Chondrocyte (in vitro differentiated cells): Measurements from ENCODE around the gene PI4K2A. TPM values are rescaled to one million over a fixed set of nuclear protein-coding genes. Genes with fewer than 3 reads are reported as not detected.
A peak's percentile ranks its signal among the peaks of the same experiment; 100 is the strongest.

Experiments used
- DNase-seq: peaks from one replicate; pipeline ENCODE4 v3.0.0; 2021; ENCODE audit warnings: mixed read lengths, low spot score
- H3K27ac Mint-ChIP-seq: one replicate; pipeline ENCODE4 v1.8.0; 2021; ENCODE audit warnings: mild to moderate bottlenecking, moderate library complexity, mixed read lengths; ENCODE audit not compliant: unreplicated experiment
- H3K27me3 Mint-ChIP-seq: 2 replicates; pipeline ENCODE4 v1.8.0; 2021; ENCODE audit warnings: low read depth, mixed read lengths
- H3K36me3 Mint-ChIP-seq: 2 replicates; pipeline ENCODE4 v1.8.0; 2021; ENCODE audit warnings: low read depth, mixed read lengths
- H3K4me1 Mint-ChIP-seq: 2 replicates; pipeline ENCODE4 v1.8.0; 2021; ENCODE audit warnings: low read depth, mild to moderate bottlenecking, mixed read lengths
- H3K4me3 Mint-ChIP-seq: one replicate; pipeline ENCODE4 v1.8.0; 2021; ENCODE audit warnings: mild to moderate bottlenecking, moderate library complexity, mixed read lengths; ENCODE audit not compliant: unreplicated experiment
- H3K9me3 Mint-ChIP-seq: 2 replicates; pipeline ENCODE4 v1.8.0; 2021; ENCODE audit warnings: low read depth, mixed read lengths
- CTCF ChIP-seq: fragments of 200-600 bp; sonication (generic); IDR thresholded peaks from 2 replicates; pipeline ENCODE4 v1.5.0; 2021; ENCODE audit warnings: antibody characterized with exemption, mild to moderate bottlenecking, moderate library complexity
- total RNA-seq: library from RNA; stranded (reverse); gene quantifications from 3 replicates; pipeline ENCODE4 v1.2.1, GENCODE V29; 2021

The PI4K2A gene
- total RNA-seq, 1 donor from 2014 or later = 20.1 TPM

GRCh38 chr10:97719602-97720001, 79.1 kb downstream of the PI4K2A start:
- Mint-ChIP-seq H3K36me3 (peaks cover 31% of the 10 kb centered on the region), H3K4me1 (peaks cover 49% of the 10 kb centered on the region)
- no peak for TF ChIP-seq CTCF

GRCh38 chr10:97721871-97722780, 81.7 kb downstream of the PI4K2A start:
- no peak for DNase-seq
- Mint-ChIP-seq H3K4me1 (peaks cover 37% of the 10 kb centered on the region), H3K27me3 (no peaks in the 10 kb centered on the region), H3K4me3 (no peak overlapping the region), H3K9me3 (no peaks in the 10 kb centered on the region), H3K27ac (no peak overlapping the region), H3K36me3 (peaks cover 24% of the 10 kb centered on the region)
- TF ChIP-seq CTCF = no peak

More at GRCh38 chr10:97719602-97720001, 79.1 kb downstream of the PI4K2A start:
- DNase-seq = no peak
- Mint-ChIP-seq H3K27me3 (no peaks in the 10 kb centered on the region), H3K9me3 (no peaks in the 10 kb centered on the region), H3K4me3 (no peak overlapping the region), H3K27ac (no peak overlapping the region)

DNA sequence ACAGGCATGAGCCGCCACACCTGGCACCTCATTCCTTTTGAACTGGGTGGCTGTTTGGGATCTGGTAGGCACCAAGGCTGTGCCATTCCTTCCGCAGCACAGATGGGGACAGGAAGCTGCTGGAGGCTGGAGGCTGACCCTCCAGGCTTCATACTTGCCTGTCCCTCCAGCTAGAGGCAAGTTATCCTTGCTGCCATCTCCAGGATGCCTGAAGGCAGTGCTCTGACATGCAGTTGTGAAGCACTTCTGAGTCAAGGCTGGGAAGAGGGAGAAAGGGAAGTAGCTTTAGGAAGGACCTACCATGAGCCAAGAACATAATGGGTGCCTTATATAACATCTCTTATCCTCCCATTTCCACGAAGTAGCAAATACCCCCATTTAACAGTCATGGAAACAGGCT, 82.5 kb downstream of the PI4K2A start:
- TF ChIP-seq CTCF = peak; percentile 15
- Mint-ChIP-seq H3K36me3 (peaks cover 17% of the 10 kb centered on the region), H3K9me3 (no peaks in the 10 kb centered on the region), H3K4me1 (peaks cover 28% of the 10 kb centered on the region), H3K27me3 (no peaks in the 10 kb centered on the region), H3K4me3 (no peak overlapping the region), H3K27ac (no peak overlapping the region)
- DNase-seq = no peak

GRCh38 chr10:97724341-97724941, 84.0 kb downstream of the PI4K2A start:
- peaks cover 15% of the 10 kb centered on the region for H3K4me1 Mint-ChIP-seq
- H3K27ac Mint-ChIP-seq = peak overlapping the region; percentile 80
- H3K27me3 Mint-ChIP-seq = no peaks in the 10 kb centered on the region
- H3K9me3 Mint-ChIP-seq = no peaks in the 10 kb centered on the region
- H3K36me3 Mint-ChIP-seq = peaks cover 9% of the 10 kb centered on the region
- no peak for DNase-seq
- TF ChIP-seq CTCF = no peak
- H3K4me3 Mint-ChIP-seq = no peak overlapping the region

Other genes with a start within 250 kb of the PI4K2A start
- gene RRP12, start 239.3 kb upstream of the PI4K2A start, total RNA-seq = 22.1 to 42.8 TPM (median 28.3 TPM) in 3 replicates
- gene PGAM1, start 214.5 kb upstream of the PI4K2A start, total RNA-seq = 304 to 334 TPM (median 324 TPM) in 3 replicates
- 28.6 to 41.2 TPM (median 28.7 TPM) in 3 replicates for gene EXOSC1, start 194.7 kb upstream of the PI4K2A start, total RNA-seq
- 50.4 to 64.8 TPM (median 53.0 TPM) in 3 replicates for gene ZDHHC16, start 194.5 kb upstream of the PI4K2A start, total RNA-seq
- 63.4 to 80.2 TPM (median 66.6 TPM) in 3 replicates for gene MMS19, start 142.2 kb upstream of the PI4K2A start, total RNA-seq
- 29.3 to 38.2 TPM (median 38.2 TPM) in 3 replicates for gene UBTD1, start 141.7 kb upstream of the PI4K2A start, total RNA-seq
- 0.46 to 0.60 TPM (median 0.54 TPM) in 3 replicates for gene ANKRD2, start 67.9 kb upstream of the PI4K2A start, total RNA-seq
- 0.12 TPM in 1 of 3 replicates, not detected in the others for gene HOGA1, start 56.3 kb upstream of the PI4K2A start, total RNA-seq
- gene C10orf62, start 51.0 kb upstream of the PI4K2A start, total RNA-seq = not detected in 3 replicates
- 11.3 to 13.7 TPM (median 11.8 TPM) in 3 replicates for gene MORN4, start 7.2 kb upstream of the PI4K2A start, total RNA-seq
- 5.1 to 7.7 TPM (median 6.5 TPM) in 3 replicates for gene AVPI1, start 46.6 kb downstream of the PI4K2A start, total RNA-seq
- gene MARVELD1, start 73.1 kb downstream of the PI4K2A start, total RNA-seq = 133 to 150 TPM (median 143 TPM) in 3 replicates
- gene ZFYVE27, start 96.5 kb downstream of the PI4K2A start, total RNA-seq = 16.9 to 18.1 TPM (median 17.1 TPM) in 3 replicates
- gene SFRP5, start 131.3 kb downstream of the PI4K2A start, total RNA-seq = 0.31 to 0.80 TPM (median 0.35 TPM) in 3 replicates
- gene GOLGA7B, start 209.2 kb downstream of the PI4K2A start, total RNA-seq = 0.12 to 0.27 TPM (median 0.13 TPM) in 3 replicates